HG03095 (cell line): ENCODE data around the gene KCNK4.
"Not testable (repeated sequence)": the region's sequence is repeated elsewhere in the genome, so short reads cannot be mapped to it uniquely, and the experiment has no call there.

Experiments
- ATAC-seq: cut with Tn5 transposase; IDR thresholded peaks from one replicate; pipeline ENCODE4 v1.9.1; 2021; ENCODE audit warnings: moderate library complexity; ENCODE audit not compliant: unreplicated experiment

KCNK4 gene

DNA sequence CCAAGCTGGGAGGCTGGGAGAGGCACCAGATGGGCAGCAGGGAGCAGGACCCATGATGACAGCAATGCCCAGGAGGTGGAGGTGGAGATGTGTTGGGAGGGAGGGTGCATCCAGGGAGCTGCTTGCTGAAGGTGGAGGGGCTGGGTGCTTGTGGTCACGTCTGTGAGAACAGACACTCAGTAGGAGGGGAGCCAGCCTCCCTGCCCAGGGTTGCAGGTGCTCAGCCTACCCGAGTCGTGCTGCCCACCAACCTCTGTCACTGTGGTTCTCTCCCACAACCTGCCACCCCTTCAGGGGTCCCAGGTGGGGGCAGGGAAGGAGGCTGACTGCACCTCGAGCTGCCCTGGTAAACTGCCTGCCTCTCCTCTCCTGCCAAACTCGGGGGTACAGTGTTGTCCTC, 32.3 kb downstream of the KCNK4 start:
- ATAC-seq, result no peak

DNA sequence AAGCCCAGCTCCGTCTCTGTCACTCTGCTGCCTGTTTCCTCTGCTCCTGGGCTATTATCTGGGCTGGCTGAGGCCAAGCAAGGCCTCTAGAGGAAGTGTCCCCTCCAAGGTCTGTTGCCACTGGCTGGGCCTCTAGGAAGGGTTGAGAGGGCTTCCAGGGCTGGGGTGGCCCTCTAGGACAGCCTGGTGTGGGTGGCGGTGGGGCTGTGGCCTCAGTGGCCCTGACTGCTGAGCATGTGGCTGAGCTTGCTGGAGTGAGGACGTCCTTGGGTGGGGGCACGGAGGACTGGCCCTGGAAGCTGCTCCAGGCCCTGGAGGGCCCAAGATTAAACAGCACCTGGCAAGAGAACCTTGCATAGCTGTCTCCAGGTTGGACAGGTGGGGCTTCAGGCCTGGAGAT, 32.9 kb downstream of the KCNK4 start:
- ATAC-seq, result not testable (repeated sequence)

DNA sequence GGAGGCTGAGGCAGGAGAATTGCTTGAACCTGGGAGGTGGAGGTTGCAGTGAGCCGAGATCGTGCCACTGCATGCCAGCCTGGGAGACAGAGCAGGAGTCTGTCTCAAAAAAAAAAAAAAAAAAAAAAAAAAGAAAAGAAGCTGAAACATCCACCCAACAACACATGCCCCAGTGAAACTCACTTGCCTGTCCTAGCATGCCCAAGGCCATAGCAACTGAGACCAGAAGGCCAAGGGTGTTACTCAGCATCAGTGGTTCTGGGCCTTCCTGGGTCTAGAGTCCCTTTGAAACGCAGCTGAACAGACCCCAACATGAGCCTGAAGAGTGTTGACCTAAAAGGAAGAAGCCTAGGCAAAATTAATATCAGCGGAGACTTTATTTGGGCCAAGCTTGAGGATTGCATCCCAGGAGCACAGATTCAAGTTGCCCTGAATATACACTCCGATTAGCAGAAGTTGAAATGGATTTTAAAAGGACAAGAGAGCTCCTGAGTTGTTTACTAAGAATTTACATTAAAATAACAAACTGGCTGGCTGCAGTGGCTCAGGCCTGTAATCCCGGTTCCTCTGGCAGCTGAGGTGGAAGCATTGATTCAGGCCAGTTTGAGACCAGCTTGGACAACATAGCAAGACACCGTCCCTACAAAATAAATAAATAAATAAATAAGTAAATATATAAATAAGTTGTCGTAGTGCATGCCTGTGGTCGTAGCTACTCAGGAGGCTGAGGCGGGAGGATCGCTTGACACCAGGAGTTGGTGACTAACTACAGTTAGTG, 33.8 kb downstream of the KCNK4 start:
- no peak for ATAC-seq

DNA sequence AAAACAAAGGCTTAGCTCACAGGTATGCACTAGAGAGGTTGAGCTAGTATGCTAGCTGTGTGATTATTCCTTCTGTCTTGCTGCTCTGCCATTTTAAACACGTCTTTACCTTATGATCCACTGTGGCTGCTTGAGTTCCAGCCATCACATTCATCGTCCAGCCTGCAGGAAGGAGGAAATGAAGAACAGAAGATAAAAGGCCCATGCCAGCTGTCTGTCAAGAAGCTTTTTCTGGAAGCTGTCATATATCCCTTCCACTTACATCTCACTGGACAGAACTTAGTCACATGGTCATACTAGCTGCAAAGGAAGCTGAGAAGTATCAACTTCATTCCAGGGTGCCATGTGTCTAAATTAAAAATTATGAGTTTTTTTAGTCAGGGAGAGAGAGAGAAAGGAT, 36.3 kb downstream of the KCNK4 start:
- no peak for ATAC-seq

DNA sequence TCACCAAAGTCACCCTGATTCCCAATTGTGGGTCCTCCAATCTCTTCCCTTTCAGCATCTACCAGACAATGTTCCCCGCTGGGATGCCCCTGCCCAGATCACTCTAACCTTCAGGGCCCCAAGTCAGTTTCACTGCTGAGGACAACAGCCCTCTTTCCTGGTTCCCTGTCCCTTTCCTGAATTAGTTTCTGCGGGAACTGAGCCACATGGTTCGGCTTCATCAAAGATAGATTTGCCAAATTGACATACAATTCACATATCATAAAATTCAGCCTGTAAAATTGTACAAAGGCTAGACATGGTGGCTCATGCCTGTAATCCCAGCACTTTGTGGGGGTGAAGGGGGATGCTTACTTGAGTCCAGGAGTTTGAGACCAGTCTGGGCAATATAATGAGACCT, 36.9 kb downstream of the KCNK4 start:
- ATAC-seq, result no peak

DNA sequence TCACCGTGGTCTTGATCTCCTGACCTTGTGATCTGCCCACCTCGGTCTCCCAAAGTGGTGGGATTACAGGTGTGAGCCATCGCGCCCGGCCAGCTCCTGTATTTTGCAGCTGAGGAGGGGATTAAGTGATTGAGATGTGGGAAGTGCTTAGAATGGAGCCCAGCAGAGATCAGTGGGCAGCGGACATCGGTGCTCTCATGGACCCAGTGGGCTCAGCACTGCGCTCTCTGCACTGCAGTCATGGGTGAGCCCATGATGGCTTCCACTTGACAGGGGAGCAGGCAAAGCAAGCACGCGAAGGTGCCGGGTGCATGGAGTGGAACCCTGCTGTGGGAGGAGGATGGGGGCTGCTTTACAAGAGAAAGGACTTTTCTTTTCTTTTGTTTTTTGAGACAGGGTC, 39.8 kb downstream of the KCNK4 start:
- ATAC-seq, result no peak

DNA sequence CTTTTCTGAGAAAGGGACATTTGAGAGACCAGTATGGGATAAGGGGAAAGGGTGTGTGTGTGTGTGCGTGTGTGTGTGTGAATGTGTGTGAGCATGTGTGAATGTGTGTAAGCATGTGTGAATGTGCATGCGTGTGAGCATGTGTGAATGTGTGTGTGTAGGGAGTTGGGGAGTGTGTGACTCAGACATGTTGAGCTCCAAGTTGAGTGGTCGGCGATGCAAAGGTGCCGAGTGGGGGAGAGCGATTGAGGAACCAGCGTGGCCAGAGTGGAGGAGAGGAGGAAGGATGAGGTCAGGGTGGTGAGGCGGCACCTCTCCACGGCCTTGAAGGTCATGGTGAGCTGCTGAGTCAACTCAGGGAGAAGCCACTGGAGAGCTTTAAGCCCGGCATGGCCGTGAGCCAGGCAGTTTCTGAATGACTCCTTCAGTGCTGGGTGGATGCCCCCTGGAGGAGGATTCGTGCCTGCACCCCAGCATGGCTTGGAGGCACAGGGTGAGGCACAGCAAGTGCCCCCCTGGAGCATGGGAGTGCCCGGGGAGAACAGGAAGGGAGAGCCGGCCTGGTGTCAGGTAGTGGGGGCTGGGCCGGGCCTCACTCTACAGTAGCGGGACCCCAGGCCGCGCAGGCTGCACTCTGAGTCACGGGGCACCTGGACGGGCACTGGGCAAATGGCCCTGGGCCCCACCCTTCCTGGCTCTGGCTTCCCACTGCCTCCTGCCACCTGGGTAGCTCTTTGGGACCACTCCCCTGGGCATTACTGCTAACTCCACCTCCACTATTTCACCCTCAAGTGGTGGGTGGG, 40.7 kb downstream of the KCNK4 start:
- peak; percentile 42 for ATAC-seq

DNA sequence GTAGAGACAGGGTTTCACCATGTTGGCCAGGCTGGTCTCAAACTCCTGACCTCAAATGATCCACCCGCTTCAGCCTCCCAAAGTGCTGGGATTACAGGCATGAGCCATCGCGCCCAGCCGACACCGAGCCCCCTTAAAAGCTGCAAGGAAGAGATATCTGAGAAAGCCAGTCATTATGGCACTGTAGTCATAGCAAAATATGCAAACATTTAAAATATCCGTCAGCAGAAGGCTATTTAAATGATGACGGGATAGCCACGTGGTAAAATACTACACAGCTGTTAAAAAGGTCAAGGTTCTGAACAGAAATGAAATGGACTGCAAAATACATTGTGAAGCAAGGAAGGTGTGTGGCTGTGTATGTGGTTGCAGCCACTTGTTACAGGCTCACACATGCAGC, 42.5 kb downstream of the KCNK4 start:
- no peak for ATAC-seq

DNA sequence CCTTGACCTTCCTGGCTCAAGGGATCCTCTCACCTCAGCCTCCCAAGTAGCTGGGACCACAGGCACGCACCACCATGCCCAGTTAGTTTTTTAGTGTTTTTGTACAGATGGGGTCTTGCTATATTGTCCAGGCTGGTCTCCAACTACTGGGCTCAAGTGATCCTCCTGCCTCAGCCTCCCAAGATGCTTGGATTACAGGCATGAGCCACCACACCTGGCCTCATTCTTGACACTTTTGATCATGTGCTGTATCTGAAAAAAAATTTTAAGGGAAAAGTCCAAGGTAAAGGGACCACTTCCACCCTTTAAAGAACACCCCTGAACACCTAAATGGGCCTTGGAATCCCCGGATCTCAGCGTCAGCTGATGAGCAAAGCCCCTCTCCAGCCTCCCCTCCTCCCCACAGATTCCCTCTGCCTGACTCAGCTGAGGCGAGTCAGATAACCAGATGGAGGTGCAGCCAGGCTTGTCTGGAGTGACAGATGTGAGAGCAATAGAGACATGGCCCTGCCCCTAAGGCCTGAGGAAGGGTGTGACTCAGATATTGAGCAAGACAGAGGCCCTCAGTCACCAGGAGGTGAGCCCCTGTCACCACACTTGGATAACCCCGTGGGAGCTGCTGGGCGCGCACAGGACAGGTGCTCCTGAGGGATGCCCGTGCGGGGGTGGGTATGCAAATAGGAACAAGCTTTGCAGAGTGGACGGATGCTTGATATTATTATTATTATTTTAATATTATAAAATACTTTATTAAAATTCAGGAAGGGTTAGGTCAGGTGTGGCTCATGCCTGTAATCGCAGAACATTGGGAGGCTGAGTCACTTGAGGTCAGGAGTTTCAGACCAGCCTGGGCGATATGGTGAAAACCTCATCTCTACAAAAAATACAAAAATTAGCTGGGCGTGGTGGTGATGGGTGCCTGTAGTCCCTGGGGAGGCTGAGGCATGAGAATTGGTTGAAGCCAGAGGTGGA, 43.9 kb downstream of the KCNK4 start:
- peak; percentile 67 for ATAC-seq

DNA sequence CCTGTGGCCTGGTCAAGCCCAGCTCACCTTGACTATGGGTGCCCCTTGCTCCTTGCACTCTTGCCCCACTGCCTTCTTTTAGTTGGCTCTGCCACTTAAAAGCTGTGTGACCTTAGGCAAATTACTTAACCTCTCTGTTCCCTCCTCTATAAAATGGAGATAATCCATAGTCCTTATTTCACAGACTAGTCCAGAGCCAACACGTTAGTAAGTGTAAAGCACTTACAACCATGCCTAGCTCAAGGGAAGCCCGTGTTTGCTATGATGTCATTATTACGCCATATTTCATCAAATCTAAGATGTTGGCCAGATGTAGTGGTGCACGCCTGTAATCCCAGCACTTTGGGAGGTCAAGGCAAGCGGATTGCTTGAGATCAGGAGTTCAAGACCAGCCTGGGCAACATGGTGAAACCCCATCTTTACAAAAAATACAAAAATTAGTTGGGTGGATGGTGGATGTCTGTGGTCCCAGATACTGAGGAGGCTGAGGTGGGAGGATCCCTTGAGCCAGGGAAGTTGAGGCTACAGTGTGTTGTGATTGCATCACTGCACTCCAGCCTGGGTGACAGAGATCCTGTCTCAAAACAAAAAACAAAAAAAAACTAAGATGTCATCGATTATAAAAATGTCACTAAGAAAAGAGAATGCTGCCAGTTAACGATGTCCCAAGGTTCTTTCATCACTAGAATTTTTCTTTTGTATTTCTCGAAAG, 46.6 kb downstream of the KCNK4 start:
- ATAC-seq, result no peak

DNA sequence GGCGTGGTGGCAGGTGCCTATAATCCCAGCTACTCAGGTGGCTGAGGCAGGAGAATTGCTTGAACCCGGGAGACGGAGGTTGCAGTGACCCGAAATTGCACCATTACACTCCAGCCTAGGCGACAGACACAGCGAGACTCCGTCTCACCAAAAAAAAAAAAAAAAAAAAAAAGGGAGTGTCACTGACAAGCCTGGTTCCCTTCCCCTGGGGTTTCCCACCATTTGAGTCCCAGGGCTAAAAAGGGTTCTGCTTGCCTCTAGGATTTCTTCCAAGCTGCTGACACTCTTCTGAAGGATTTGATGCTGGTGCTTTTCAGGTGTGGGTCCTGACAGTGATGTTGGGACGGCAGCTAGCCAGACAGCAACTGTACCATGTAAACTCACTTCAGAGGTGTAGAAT, 47.6 kb downstream of the KCNK4 start:
- ATAC-seq, result no peak

DNA sequence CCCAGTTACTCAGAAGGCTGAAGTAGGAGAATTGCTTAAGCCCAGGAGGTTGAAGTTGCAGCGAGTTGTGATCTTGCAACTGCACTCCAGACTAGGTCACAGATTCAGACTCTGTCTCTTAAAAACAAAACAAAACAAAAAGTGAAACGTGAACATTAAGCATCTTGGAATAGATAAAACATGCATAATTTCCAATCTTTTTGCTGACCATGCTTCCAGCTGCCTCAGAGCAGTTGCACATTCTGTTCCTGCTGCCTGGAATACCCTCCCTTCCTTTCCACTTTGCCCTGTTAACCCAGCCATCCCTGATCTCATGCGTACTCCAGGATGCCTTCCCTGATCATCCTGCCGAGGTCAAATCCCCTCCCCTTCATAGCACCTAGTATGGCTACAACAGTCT, 48.2 kb downstream of the KCNK4 start:
- ATAC-seq, result no peak

DNA sequence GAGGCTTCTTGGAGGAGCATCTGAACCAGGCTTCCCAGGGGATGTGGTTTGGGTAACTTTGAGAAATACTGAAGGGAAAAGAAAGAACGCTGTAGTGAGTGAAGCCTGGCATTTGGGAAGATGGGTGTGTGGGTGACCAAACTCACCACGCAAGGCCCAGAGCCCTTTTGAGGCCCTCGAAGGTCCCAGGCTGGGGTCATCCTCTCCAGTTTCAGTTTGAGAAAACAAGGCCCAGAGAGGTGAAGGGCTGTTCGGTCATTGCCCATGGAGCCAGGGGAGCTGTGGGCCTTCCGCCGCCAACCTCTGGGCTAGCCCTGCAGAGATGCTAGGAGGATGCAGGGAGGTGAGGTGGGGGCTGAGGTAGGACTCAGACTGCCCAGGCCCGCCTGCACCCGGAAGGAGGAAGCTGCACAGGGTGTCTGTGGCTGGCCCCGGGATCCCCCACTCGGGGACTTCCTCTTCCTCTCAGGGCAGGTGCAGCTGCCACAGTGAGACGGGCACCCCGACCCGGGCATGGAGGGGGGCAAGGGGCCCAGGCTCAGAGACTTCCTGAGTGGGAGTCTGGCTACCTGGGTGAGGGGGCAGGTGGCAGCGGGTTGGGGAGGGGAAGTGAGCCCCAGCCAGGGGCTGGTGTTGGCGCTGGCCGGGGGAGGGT, 48.8 kb downstream of the KCNK4 start, which contains the start of gene CCDC88B:
CCDC88B (plus strand) TSS at position 451 of the 655 bp plus-strand sequence; CDS start at position 514, 63 bp downstream.
- ATAC-seq, result peak; percentile 43

DNA sequence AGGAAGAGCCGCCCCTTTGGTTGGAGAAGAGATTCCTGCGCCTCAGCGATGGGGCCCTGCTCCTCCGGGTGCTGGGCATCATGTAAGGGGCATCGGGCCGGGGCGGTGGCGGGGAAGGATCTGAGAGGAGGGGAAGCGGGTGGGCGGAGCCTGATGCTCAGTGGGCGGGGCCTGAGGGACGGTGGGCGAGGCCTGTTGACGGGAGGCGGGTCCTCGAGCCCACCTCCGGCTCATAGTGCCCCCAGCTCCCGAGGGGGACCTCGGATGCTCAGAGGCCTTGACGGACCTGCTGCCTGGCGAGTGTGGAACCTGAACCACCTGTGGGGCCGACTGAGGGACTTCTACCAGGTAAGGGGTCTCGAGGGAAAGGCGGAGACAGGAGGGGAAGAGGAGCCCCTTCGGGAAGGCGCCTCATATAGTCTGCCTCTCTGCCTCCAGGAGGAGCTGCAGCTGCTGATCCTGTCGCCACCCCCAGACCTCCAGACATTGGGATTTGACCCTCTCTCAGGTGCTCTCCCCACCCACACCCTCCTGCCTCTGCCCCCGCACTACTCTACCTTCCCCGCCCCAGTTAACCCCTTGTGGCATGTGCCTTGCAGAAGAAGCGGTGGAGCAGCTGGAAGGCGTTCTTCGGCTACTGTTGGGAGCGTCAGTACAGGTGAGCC, 49.7 kb downstream of the KCNK4 start:
- ATAC-seq, result no peak

DNA sequence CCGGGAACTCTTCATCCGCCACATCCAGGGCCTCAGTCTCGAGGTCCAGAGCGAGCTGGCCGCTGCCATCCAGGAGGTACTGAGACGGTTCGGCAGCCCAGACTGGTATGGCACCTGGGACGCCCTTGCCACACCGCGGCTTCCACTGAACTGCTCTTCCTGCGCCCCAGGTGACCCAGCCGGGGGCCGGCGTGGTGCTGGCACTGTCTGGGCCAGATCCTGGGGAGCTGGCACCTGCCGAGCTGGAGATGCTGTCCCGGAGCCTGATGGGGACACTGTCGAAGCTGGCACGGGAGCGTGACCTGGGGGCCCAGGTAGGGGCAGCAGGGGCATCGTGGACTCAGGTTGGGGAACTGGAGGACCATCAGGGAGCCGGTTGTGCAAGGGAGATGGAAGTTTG, 50.3 kb downstream of the KCNK4 start:
- ATAC-seq, result no peak

DNA sequence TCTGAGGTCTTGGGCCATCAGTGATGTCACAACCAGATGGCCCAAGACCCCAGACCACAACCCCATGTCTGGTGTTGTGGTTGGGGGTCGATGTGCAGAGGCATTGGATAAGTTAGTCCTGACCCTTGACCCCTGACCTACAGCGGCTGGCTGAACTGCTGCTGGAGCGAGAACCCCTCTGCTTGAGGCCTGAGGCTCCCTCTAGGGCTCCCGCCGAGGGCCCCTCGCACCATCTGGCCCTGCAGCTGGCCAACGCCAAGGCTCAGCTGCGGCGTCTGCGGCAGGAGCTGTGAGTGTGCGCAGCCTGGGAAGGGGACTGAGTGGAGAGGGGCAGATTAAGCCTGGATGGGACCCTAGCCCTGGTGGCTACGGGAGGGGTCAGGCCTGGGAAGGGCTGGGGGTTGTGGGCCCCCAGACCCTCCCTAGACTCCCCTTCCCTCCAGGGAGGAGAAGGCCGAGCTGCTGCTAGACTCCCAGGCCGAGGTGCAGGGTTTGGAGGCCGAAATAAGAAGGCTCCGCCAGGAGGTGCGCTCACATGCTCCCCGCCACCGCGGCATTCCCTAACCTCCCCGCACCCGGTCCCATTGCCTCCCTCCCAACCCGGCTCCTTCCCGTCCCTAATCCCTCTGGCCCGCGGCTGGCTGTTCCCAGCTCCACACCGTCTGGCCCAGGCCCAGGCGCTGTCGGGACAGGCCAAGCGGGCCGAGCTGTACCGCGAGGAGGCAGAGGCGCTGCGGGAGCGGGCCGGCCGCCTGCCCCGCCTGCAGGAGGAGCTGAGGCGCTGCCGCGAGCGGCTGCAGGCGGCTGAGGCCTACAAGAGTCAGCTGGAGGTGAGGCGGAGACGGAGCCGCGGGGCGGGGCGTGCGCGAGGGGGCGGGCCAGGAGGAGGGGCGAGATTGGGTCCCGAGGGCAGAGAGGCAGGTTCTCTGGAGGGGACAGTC, 51.0 kb downstream of the KCNK4 start:
- no peak for ATAC-seq

DNA sequence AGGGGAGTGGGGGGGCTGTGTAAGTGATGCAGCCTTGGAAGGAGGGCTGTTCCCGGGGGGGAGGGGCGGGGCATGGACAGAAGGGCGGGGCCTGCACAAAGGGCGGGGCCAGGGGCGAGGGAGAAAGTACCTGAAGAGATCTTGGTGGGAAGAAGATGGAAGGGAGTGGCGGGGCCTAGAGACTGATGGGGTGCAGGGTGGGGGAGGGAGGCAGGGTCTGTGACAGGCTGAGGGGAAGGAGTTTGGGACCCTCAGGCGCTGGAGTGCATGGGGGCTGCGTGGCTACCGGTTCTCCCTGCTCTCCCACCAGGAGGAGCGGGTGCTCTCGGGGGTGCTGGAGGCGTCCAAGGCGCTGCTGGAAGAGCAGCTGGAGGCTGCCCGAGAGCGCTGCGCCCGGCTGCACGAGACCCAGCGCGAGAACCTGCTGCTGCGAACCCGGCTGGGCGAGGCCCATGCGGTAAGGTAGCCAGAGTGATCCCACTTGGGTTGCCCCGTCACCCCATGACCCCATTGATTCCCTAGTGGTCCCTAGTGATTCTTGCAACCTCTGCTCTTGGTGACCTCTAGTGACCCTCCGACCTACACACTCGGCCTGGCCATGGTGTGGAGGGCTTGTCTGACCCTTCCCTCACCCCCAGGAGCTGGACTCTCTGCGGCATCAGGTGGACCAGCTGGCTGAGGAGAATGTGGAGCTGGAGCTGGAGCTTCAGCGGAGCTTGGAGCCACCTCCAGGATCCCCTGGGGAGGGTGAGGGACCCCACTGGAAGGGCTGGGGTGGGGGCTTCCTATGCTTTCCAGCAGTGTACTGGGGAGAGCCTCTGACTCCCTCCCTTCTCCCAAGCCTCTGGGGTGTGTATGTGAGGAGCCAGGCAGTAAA, 52.0 kb downstream of the KCNK4 start:
- ATAC-seq, result no peak
